ENCODE results near the gene CLEC7A. TPM values are rescaled to one million over a fixed set of nuclear protein-coding genes. Genes with fewer than 3 reads are reported as not detected.

Gene CLEC7A
- total and polyA plus RNA-seq, 9 donors: 1.9 to 12.7 (median 3.6) TPM

DNA sequence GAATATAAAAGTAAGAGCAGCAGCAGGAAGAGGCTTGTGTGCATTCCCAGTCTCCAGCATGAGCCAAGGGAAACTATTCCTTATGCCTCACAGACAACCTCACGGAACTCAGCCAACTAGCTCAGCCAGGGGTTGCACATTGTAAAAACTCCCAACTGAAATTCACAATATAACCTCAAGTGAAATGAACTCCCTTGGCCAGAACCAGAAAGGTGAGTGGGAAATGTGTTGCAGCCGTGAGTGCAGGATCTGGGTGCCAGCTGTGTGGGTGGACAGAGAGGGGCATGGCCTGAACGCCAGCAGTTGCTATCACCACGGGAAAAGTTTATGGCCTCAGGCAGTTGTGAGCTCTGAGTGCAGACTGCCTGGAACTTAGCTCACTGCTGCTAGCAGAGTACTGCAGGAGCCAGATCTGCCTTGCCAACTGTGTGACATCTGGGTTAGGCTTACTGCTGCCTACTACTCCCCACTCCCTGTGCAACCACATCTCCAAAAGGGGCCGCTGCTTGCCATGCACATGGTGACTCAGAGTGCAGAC, 28.9 kb downstream of the CLEC7A start:
- Histone ChIP-seq H3K9me3 (no peaks in the 10 kb centered on the region), H3K36me3 (no peaks in the 10 kb centered on the region), H3K4me3 (no peak overlapping the region), H3K27me3 (no peaks in the 10 kb centered on the region), H3K27ac (no peak overlapping the region), H3K4me1 (ENCODE audit: insufficient read depth) (peaks cover 1% of the 10 kb centered on the region)
- DNase-seq: peak in 3 of 5 donors; percentile 30 to 48 (median 36)
- TF ChIP-seq, protein P1, sequence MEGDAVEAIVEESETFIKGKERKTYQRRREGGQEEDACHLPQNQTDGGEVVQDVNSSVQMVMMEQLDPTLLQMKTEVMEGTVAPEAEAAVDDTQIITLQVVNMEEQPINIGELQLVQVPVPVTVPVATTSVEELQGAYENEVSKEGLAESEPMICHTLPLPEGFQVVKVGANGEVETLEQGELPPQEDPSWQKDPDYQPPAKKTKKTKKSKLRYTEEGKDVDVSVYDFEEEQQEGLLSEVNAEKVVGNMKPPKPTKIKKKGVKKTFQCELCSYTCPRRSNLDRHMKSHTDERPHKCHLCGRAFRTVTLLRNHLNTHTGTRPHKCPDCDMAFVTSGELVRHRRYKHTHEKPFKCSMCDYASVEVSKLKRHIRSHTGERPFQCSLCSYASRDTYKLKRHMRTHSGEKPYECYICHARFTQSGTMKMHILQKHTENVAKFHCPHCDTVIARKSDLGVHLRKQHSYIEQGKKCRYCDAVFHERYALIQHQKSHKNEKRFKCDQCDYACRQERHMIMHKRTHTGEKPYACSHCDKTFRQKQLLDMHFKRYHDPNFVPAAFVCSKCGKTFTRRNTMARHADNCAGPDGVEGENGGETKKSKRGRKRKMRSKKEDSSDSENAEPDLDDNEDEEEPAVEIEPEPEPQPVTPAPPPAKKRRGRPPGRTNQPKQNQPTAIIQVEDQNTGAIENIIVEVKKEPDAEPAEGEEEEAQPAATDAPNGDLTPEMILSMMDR (IDR thresholded peaks at IDR 0.05): no peak
- no peak for TF ChIP-seq EP300 (IDR thresholded peaks at IDR 0.05)
- TF ChIP-seq POLR2A (IDR thresholded peaks at IDR 0.05): no peak
- intact Hi-C loops (cut with DNase I): no loop called here
- WGBS, 3 donors: 5 to 9% (median 8%) methylated on average over 5 of the region's 5 CpGs

DNA sequence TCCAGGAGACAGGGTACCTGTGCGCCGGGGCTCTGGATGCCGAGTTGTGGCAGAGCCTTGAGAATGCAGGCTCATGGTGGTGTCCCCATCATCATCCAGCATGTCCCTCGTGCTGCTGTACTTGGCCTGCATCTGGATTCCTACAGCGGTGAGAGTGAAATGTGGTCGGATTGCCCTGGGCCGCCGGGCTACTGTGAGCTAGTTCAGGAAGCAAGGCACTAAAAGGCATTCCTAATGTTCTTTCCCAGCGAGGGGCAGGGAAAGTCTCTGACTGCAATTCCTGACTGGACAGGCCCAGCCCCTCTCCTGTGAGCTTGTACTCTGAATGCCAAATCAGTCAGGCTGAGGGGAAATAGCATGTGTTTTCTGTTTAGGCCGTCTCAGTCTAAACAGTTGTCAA, 31.2 kb downstream of the CLEC7A start, which contains the start of gene CLEC1A:
Gene CLEC1A, minus strand, starts transcription at position 195 of the 400 bp plus-strand sequence. Its CDS starts 63 bp downstream, at position 132.
- Histone ChIP-seq H3K27ac (peak within 1 kb of the TSS in 1 of 2 donors; percentile 63), H3K4me3 (no peak within 1 kb of the TSS), H3K27me3 (no peaks in the 10 kb centered on the region), H3K9me3 (no peaks in the 10 kb centered on the region), H3K36me3 (no peaks in the 10 kb centered on the region), H3K4me1 (ENCODE audit: insufficient read depth) (peaks cover 1% of the 10 kb centered on the region)
- WGBS, 3 donors: 28 to 42% (median 38%) methylated on average over 10 of the region's 10 CpGs
- TF ChIP-seq, protein P1 (IDR thresholded peaks at IDR 0.05): no peak
- no peak for TF ChIP-seq POLR2A (IDR thresholded peaks at IDR 0.05)
- no peak for TF ChIP-seq EP300 (IDR thresholded peaks at IDR 0.05)
- DNase-seq: peak in 4 of 5 donors; percentile 16 to 57 (median 39)
- intact Hi-C loops (cut with DNase I): no loop called here

DNA sequence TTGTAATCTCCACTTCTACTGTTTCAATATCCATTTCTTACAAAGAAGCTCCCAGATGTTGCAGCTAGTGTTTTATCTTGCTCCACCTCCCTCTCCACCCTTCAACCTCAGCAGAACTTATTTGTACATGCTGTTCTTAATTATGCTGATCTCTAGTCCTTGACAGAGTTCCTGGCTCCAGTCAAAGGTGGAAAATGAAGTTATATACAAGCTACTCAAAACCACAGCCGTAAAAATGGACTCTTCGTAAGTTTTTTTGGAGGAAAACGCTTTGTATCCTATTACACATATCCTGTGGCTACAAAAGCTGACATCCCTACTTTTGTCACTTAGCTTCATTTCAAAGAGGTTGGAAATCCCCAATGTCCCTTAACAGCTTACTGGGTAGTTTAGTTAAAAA, 32.5 kb downstream of the CLEC7A start:
- no peak for TF ChIP-seq EP300 (IDR thresholded peaks at IDR 0.05)
- no peak for TF ChIP-seq POLR2A (IDR thresholded peaks at IDR 0.05)
- TF ChIP-seq, protein P1 (IDR thresholded peaks at IDR 0.05): no peak
- DNase-seq: no peak
- 10 to 24% (median 21%) methylated on average over 3 of the region's 3 CpGs for WGBS, 3 donors
- no peaks in the 10 kb centered on the region for H3K9me3 ChIP-seq
- H3K4me1 ChIP-seq (ENCODE audit: insufficient read depth): peaks cover 1% of the 10 kb centered on the region
- intact Hi-C loops (cut with DNase I): no loop called here
- no peak overlapping the region for H3K4me3 ChIP-seq
- no peak overlapping the region for H3K27ac ChIP-seq
- no peaks in the 10 kb centered on the region for H3K36me3 ChIP-seq
- H3K27me3 ChIP-seq: no peaks in the 10 kb centered on the region

DNA sequence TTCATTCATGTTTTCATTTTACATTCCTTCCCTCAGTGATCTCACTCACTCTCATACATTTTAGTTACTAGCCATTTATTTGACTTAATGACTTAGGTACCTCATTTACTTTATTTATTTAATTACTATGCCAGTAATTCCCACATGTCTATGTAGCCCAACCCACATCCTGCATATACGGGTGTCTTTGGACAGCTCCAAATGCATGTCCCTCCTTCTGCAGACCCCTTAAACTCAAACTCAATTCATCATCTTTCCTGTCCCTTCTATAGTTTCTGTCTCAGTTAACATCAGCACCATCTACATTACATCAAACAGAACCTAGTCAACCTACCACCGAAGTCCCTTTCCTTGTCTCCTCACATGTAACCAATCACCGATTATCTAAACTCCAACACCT, 34.0 kb downstream of the CLEC7A start:
- 87 to 92% (median 87%) methylated on average over 3 of the region's 3 CpGs for WGBS, 3 donors
- no peak for DNase-seq
- Histone ChIP-seq H3K4me1 (ENCODE audit: insufficient read depth) (peaks cover 1% of the 10 kb centered on the region), H3K9me3 (no peaks in the 10 kb centered on the region), H3K27me3 (no peaks in the 10 kb centered on the region), H3K27ac (no peak overlapping the region), H3K4me3 (no peak overlapping the region), H3K36me3 (no peaks in the 10 kb centered on the region)
- intact Hi-C loops (cut with DNase I): no loop called here
- no peak for TF ChIP-seq EP300 (IDR thresholded peaks at IDR 0.05)
- no peak for TF ChIP-seq POLR2A (IDR thresholded peaks at IDR 0.05)
- TF ChIP-seq, protein P1 (IDR thresholded peaks at IDR 0.05): no peak

All from ovary (tissue), 9 donors.